Loucy (cell line): ENCODE data around the gene DYRK3.

ENCODE experiments used
- EZH2phosphoT487 ChIP-seq: fragments of 200-600 bp; IDR thresholded peaks from 2 replicates; pipeline ENCODE4 v1.6.1; 2018; ENCODE audit warnings: antibody characterized with exemption, mild to moderate bottlenecking, moderate library complexity, borderline replicate concordance
- TF ChIP-seq, protein P1 (sequence below): fragments of 200-600 bp; sonication (generic); conservative IDR thresholded peaks from 2 replicates; pipeline ENCODE4 v1.5.1; 2014; ENCODE audit warnings: mild to moderate bottlenecking, antibody characterized with exemption, low read length

DNA sequence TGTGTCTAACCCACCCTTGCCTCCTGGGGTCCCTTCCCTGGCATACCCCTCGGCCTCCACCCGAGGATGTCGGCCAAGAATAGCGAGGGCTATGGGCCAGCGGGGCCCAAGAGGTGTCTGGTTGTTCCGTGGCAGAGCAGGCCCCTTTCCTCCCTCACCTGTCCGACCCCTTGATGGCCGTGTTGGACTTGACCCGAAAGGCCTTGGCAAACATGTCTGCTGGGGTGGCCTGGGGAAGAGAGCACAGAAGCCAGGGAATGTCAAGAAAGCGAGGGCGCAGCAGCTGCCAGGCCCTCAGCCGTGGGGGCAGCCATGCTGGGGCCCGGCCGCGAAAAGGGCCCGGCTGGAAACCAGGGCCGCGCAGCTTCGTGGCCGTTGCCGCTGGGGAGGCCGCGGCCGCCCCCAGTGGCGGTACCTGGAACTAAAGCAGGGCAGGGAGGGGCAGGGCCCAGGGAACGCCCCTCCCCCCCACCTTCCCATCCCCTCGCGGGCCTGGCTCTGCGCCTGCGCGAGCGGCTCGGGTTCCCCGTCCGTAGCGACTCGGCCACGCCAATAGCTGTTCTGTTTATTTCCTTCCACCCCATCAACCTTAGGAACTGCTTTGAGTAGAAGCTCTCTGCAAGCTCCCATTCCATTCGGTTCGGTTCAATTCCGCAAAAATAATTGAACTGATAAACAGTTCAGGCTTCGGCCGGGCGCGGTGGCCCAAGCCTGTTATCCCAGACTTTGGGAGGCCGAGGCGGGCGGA, 23.0 kb upstream of the DYRK3 start, which contains the start of gene EIF2D:
- TF ChIP-seq, protein P1, sequence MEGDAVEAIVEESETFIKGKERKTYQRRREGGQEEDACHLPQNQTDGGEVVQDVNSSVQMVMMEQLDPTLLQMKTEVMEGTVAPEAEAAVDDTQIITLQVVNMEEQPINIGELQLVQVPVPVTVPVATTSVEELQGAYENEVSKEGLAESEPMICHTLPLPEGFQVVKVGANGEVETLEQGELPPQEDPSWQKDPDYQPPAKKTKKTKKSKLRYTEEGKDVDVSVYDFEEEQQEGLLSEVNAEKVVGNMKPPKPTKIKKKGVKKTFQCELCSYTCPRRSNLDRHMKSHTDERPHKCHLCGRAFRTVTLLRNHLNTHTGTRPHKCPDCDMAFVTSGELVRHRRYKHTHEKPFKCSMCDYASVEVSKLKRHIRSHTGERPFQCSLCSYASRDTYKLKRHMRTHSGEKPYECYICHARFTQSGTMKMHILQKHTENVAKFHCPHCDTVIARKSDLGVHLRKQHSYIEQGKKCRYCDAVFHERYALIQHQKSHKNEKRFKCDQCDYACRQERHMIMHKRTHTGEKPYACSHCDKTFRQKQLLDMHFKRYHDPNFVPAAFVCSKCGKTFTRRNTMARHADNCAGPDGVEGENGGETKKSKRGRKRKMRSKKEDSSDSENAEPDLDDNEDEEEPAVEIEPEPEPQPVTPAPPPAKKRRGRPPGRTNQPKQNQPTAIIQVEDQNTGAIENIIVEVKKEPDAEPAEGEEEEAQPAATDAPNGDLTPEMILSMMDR: peak; percentile 81
- TF ChIP-seq EZH2phosphoT487: no peak
